Activated CD4-positive, alpha-beta T cell treated with anti-CD3 and anti-CD28 coated beads for 48 hours (primary cell): ENCODE results near the gene SLC9A8.
A peak's percentile ranks its signal among the peaks of the same experiment; 100 is the strongest.
"Not testable (repeated sequence)": the region's sequence is repeated elsewhere in the genome, so short reads cannot be mapped to it uniquely, and the experiment has no call there.

Experiments used
- DNase-seq: peaks from one replicate; pipeline ENCODE4 v3.0.0-alpha.2; 2020

SLC9A8 gene

GRCh38 chr20:49882171-49882970 is 69.7 kb downstream of the SLC9A8 start:
- no peak for DNase-seq

- DNase-seq: no peak
These were observed 70.7 kb downstream of the SLC9A8 start for GRCh38 chr20:49883246-49883802.

GRCh38 chr20:49885558-49886332 is 73.1 kb downstream of the SLC9A8 start:
- DNase-seq: no peak

- no peak for DNase-seq
These were observed 74.1 kb downstream of the SLC9A8 start for GRCh38 chr20:49886571-49887213.

- DNase-seq: no peak
These were observed 74.9 kb downstream of the SLC9A8 start for GRCh38 chr20:49887251-49888211.

- DNase-seq: peak; percentile 71
These were observed 75.8 kb downstream of the SLC9A8 start for GRCh38 chr20:49888212-49889000.

- DNase-seq: no peak
These were observed 76.6 kb downstream of the SLC9A8 start for GRCh38 chr20:49889001-49889934.

- no peak for DNase-seq
These were observed 77.3 kb downstream of the SLC9A8 start for GRCh38 chr20:49889935-49890333.

- DNase-seq: no peak
These were observed 78.1 kb downstream of the SLC9A8 start for GRCh38 chr20:49890471-49891361.

GRCh38 chr20:49891476-49892110 is 79.0 kb downstream of the SLC9A8 start:
- no peak for DNase-seq

GRCh38 chr20:49892260-49892659 is 79.6 kb downstream of the SLC9A8 start:
- no peak for DNase-seq

- DNase-seq: no peak
These were observed 80.2 kb downstream of the SLC9A8 start for GRCh38 chr20:49892817-49893216.

GRCh38 chr20:49893242-49894072 is 80.8 kb downstream of the SLC9A8 start:
- DNase-seq: peak; percentile 67

- peak; percentile 50 for DNase-seq
These were observed 81.4 kb downstream of the SLC9A8 start for GRCh38 chr20:49894073-49894470.

- DNase-seq: not testable (repeated sequence)
These were observed 83.0 kb downstream of the SLC9A8 start for GRCh38 chr20:49895474-49896093.

- no peak for DNase-seq
These were observed 83.6 kb downstream of the SLC9A8 start for GRCh38 chr20:49896204-49896603.
